NCI-H2196 treated with DMSO at 0.1 percent for 48 hours (cell line): ENCODE results near the gene FABP3.

Experiments
- DNase-seq: peaks from one replicate; lab custom pipeline; 2025; ENCODE audit not compliant: unreplicated experiment; lab: John Stamatoyannopoulos, UW

FABP3 gene

GRCh38 chr1:31373897-31374486, 1.1 kb upstream of the FABP3 start:
- DNase-seq = no peak

GRCh38 chr1:31372751-31373055, 173 bp downstream of the FABP3 start:
- no peak for DNase-seq

GRCh38 chr1:31372051-31372450, 825 bp downstream of the FABP3 start:
- no peak for DNase-seq

- DNase-seq = no peak
Measured at GRCh38 chr1:31371121-31371959, 1.5 kb downstream of the FABP3 start.

GRCh38 chr1:31370565-31370964, 2.3 kb downstream of the FABP3 start:
- DNase-seq = no peak

- no peak for DNase-seq
Measured at GRCh38 chr1:31370021-31370420, 2.9 kb downstream of the FABP3 start.

- DNase-seq = peak; percentile 49
Measured at GRCh38 chr1:31368611-31369107, 4.2 kb downstream of the FABP3 start.

GRCh38 chr1:31366796-31367195, 6.1 kb downstream of the FABP3 start:
- peak; percentile 12 for DNase-seq

GRCh38 chr1:31364561-31365250, 8.2 kb downstream of the FABP3 start:
- no peak for DNase-seq

GRCh38 chr1:31362032-31362431, 10.8 kb downstream of the FABP3 start:
- no peak for DNase-seq

- no peak for DNase-seq
Measured at GRCh38 chr1:31361607-31362006, 11.3 kb downstream of the FABP3 start.

- DNase-seq = no peak
Measured at GRCh38 chr1:31356427-31356826, 16.4 kb downstream of the FABP3 start.

- no peak for DNase-seq
Measured at GRCh38 chr1:31354283-31354682, 18.6 kb downstream of the FABP3 start.

- no peak for DNase-seq
Measured at GRCh38 chr1:31348449-31348848, 24.4 kb downstream of the FABP3 start.

GRCh38 chr1:31346785-31347184, 26.1 kb downstream of the FABP3 start:
- DNase-seq = no peak

GRCh38 chr1:31345635-31346034, 27.2 kb downstream of the FABP3 start:
- no peak for DNase-seq

- no peak for DNase-seq
Measured at GRCh38 chr1:31344503-31344902, 28.4 kb downstream of the FABP3 start.

GRCh38 chr1:31336687-31337467, 36.0 kb downstream of the FABP3 start:
- DNase-seq = no peak

GRCh38 chr1:31335007-31335406, 37.9 kb downstream of the FABP3 start:
- peak; percentile 50 for DNase-seq

GRCh38 chr1:31327381-31327780, 45.5 kb downstream of the FABP3 start:
- DNase-seq = no peak

- no peak for DNase-seq
Measured at GRCh38 chr1:31326461-31326860, 46.4 kb downstream of the FABP3 start.
